Loucy (cell line): ENCODE measurements around the gene ISL1.

Experiments used
- H2AFZ ChIP-seq: fragments of 200-600 bp; sonication (generic); 2 replicates; pipeline ENCODE4 v1.6.0; 2016; ENCODE audit warnings: antibody characterized with exemption, mild to moderate bottlenecking, low read length, moderate library complexity
- H3F3A ChIP-seq: fragments of 200-600 bp; 2 replicates; pipeline ENCODE4 v1.6.0; 2016; ENCODE audit warnings: antibody characterized with exemption, low read depth, mild to moderate bottlenecking
- H3K27me3 ChIP-seq: fragments of 200-600 bp; sonication (generic); 2 replicates; pipeline ENCODE4 v1.6.1; 2014; ENCODE audit warnings: low read length, mild to moderate bottlenecking; ENCODE audit not compliant: insufficient read depth, poor library complexity, severe bottlenecking
- H3K36me3 ChIP-seq: fragments of 200-600 bp; sonication (generic); 2 replicates; pipeline ENCODE4 v1.6.1; 2016; ENCODE audit warnings: low read length; ENCODE audit not compliant: insufficient read depth
- H3K4me1 ChIP-seq: fragments of 200-600 bp; sonication (generic); 2 replicates; pipeline ENCODE4 v1.5.1; 2014; ENCODE audit warnings: low read length, mild to moderate bottlenecking; ENCODE audit not compliant: insufficient read depth, poor library complexity, severe bottlenecking
- H3K4me2 ChIP-seq: fragments of 200-600 bp; sonication (generic); 2 replicates; pipeline ENCODE4 v1.6.0; 2014; ENCODE audit warnings: antibody characterized with exemption, low read length, low read depth, mild to moderate bottlenecking; ENCODE audit not compliant: poor library complexity, severe bottlenecking
- H3K4me3 ChIP-seq: fragments of 200-600 bp; sonication (generic); 2 replicates; pipeline ENCODE4 v1.5.1; 2014; ENCODE audit warnings: low read length, mild to moderate bottlenecking, mixed read lengths; ENCODE audit not compliant: poor library complexity, severe bottlenecking
- H3K79me2 ChIP-seq: fragments of 200-600 bp; sonication (generic); 2 replicates; pipeline ENCODE4 v1.6.1; 2014; ENCODE audit warnings: low read length; ENCODE audit not compliant: insufficient read depth
- H3K9ac ChIP-seq: fragments of 200-600 bp; sonication (generic); 2 replicates; pipeline ENCODE4 v1.6.0; 2014; ENCODE audit warnings: mild to moderate bottlenecking, low read depth, low read length, moderate library complexity; ENCODE audit not compliant: poor library complexity, severe bottlenecking
- H3K9me2 ChIP-seq: fragments of 200-600 bp; sonication (generic); replicated peaks from 2 replicates; pipeline ENCODE4 v1.6.1; 2016; ENCODE audit warnings: low read depth, low read length, mixed read lengths
- H3K9me3 ChIP-seq: fragments of 200-600 bp; sonication (generic); 2 replicates; pipeline ENCODE4 v1.6.1; 2014; ENCODE audit warnings: mild to moderate bottlenecking, antibody characterized with exemption, low read length, low read depth; ENCODE audit not compliant: insufficient read depth
- H4K20me1 ChIP-seq: fragments of 200-600 bp; sonication (generic); 2 replicates; pipeline ENCODE4 v1.6.0; 2014; ENCODE audit warnings: antibody characterized with exemption, low read length, mild to moderate bottlenecking; ENCODE audit not compliant: insufficient read depth, poor library complexity, severe bottlenecking
- EZH2phosphoT487 ChIP-seq: fragments of 200-600 bp; IDR thresholded peaks from 2 replicates; pipeline ENCODE4 v1.6.1; 2018; ENCODE audit warnings: antibody characterized with exemption, mild to moderate bottlenecking, moderate library complexity, borderline replicate concordance
- TF ChIP-seq, protein P1 (sequence below): fragments of 200-600 bp; sonication (generic); conservative IDR thresholded peaks from 2 replicates; pipeline ENCODE4 v1.5.1; 2014; ENCODE audit warnings: mild to moderate bottlenecking, antibody characterized with exemption, low read length

ISL1 gene

DNA sequence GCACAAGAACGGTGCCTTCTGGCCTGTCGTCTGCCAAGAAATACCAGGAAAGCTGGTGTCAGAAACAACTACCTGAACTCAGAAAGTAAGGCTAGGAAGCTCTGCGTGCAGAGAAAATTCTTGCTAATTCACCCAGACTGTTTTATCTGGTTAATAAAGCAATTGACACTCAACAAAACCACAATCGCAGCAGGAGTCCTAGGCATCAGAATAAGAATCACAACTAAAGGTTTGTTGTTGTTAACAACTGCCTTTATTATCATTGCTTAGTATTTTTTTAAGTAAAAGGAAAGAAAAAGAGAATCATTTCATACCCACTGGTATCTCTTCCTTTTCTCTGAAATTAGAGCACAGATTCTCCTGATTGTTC, 3.9 kb upstream of the ISL1 start:
- Histone ChIP-seq H3K9me3 (no peaks in the 10 kb centered on the region), H3K9ac (no peak overlapping the region), H3K4me1 (no peaks in the 10 kb centered on the region), H2AFZ (no peak overlapping the region), H3K9me2 (no peaks in the 10 kb centered on the region), H3F3A (no peaks in the 10 kb centered on the region), H3K4me3 (no peak overlapping the region), H4K20me1 (no peaks in the 10 kb centered on the region), H3K79me2 (no peaks in the 10 kb centered on the region), H3K27me3 (no peaks in the 10 kb centered on the region), H3K4me2 (no peak overlapping the region), H3K36me3 (no peaks in the 10 kb centered on the region)
- TF ChIP-seq EZH2phosphoT487: no peak
- TF ChIP-seq, protein P1, sequence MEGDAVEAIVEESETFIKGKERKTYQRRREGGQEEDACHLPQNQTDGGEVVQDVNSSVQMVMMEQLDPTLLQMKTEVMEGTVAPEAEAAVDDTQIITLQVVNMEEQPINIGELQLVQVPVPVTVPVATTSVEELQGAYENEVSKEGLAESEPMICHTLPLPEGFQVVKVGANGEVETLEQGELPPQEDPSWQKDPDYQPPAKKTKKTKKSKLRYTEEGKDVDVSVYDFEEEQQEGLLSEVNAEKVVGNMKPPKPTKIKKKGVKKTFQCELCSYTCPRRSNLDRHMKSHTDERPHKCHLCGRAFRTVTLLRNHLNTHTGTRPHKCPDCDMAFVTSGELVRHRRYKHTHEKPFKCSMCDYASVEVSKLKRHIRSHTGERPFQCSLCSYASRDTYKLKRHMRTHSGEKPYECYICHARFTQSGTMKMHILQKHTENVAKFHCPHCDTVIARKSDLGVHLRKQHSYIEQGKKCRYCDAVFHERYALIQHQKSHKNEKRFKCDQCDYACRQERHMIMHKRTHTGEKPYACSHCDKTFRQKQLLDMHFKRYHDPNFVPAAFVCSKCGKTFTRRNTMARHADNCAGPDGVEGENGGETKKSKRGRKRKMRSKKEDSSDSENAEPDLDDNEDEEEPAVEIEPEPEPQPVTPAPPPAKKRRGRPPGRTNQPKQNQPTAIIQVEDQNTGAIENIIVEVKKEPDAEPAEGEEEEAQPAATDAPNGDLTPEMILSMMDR: no peak

DNA sequence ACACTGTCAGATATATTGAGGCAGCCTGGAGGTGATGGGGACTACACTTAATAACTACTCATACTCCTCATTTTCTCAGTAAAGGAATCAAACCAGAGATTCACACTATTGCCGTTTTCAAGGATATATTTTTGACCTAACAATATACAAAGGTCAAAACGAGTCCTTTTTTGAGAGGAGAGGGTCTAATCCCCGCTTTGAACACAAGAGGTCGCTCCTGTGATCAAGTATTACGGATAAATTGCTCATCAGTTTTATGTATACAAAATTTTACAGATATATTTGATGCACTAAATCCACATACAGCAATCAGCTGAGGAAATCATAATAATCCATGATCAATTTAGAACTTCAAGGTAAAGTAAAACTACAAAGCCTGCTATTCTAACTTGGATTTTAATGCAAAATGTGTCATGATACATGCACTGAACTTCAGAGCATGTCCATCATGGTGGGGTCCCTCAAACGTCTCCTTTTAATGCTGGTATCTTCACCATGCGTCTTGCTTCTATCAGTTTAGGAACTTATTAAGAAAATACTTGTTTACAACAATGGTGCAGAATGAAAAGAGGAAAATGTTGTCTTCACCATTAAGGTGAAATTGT, 2.5 kb upstream of the ISL1 start:
- Histone ChIP-seq H3F3A (no peaks in the 10 kb centered on the region), H3K9me2 (no peaks in the 10 kb centered on the region), H3K27me3 (no peaks in the 10 kb centered on the region), H2AFZ (peak overlapping the region; percentile 40), H3K9ac (no peak overlapping the region), H4K20me1 (no peaks in the 10 kb centered on the region), H3K4me3 (no peak overlapping the region), H3K4me1 (no peaks in the 10 kb centered on the region), H3K9me3 (no peaks in the 10 kb centered on the region), H3K4me2 (no peak overlapping the region), H3K79me2 (no peaks in the 10 kb centered on the region), H3K36me3 (no peaks in the 10 kb centered on the region)
- TF ChIP-seq, protein P1: peak; percentile 89
- no peak for TF ChIP-seq EZH2phosphoT487

DNA sequence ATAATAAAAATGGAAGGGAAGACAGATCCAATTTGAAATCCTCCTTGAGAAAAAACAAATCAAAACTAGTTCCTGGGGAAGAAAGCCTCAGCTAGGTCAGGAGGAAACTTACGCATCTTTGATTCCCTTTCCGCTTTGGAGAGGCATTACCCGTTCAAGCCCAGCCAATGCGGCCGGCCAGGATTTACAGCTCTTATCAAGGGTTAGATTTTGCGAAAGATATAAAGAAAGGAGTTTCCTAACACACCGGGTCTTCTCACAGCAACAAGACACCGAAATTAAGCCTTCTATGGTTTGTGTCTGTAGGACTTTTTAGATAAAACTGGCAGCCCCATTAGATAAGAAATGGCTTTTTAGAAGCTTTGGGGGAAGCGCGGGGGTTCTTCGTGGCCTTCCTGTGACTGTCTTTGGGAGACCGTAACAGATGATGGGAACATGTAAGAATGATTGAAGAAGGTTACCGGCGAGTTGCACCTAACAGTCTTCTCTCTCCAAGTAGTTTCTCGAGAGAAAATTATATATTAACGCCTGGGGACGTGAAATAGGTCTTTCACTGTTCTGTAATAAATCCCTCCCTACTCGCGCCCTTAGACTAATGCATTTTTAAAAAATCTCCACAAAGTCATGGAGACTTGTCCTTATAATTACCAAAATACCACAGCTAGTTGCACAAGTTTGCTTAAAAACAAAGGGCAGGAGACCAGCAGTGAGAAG, 1.3 kb upstream of the ISL1 start:
- H3K4me3 ChIP-seq: no peak overlapping the region
- no peaks in the 10 kb centered on the region for H3K9me2 ChIP-seq
- no peaks in the 10 kb centered on the region for H4K20me1 ChIP-seq
- TF ChIP-seq, protein P1: no peak
- no peak for TF ChIP-seq EZH2phosphoT487
- no peaks in the 10 kb centered on the region for H3K79me2 ChIP-seq
- no peaks in the 10 kb centered on the region for H3K36me3 ChIP-seq
- no peak overlapping the region for H2AFZ ChIP-seq
- no peaks in the 10 kb centered on the region for H3K4me1 ChIP-seq
- no peaks in the 10 kb centered on the region for H3K9me3 ChIP-seq
- no peak overlapping the region for H3K9ac ChIP-seq
- H3F3A ChIP-seq: no peaks in the 10 kb centered on the region
- no peak overlapping the region for H3K4me2 ChIP-seq
- no peaks in the 10 kb centered on the region for H3K27me3 ChIP-seq
